ENCODE data around the gene PTPRN2. TPM values are rescaled to one million over a fixed set of nuclear protein-coding genes. Genes with fewer than 3 reads are reported as not detected.

The PTPRN2 gene
- total and polyA plus RNA-seq, 2 of the 8 experiments (the other 6 are each of a cell fraction or from before 2014, with no cell fraction given): 2.6 to 4.5 TPM

- Histone ChIP-seq H3K4me1 (replicated peaks in 1 of 4; ENCODE audit: control insufficient read depth in 3 of 4, insufficient read depth in 4 of 4, low read length in 3 of 4) (no peaks in the 10 kb centered on the region; a peak in 1 of 7 replicates), H3K79me2 (ENCODE audit: control insufficient read depth in 1 of 2, insufficient read depth in 2 of 2, low read length in 2 of 2) (no peaks in the 10 kb centered on the region), H3K4ac (replicated peaks; ENCODE audit: insufficient read length, low read depth, low read length) (no peak overlapping the region), H3K56ac (replicated peaks; ENCODE audit: insufficient read length, low read depth, low read length) (no peak overlapping the region), H3K23ac (ENCODE audit: insufficient read length) (no peak overlapping the region), H3K79me1 (ENCODE audit: low read depth, low read length) (no peaks in the 10 kb centered on the region), H3K27ac (ENCODE audit: low read depth, low read length) (no peak overlapping the region), H3K4me2 (ENCODE audit: insufficient read depth in 1 of 2, low read depth in 2 of 2, low read length in 2 of 2) (no peak overlapping the region), H3K36me3 (ENCODE audit: control insufficient read depth in 2 of 4, insufficient read depth in 4 of 4, low read length in 3 of 4) (no peaks in the 10 kb centered on the region), H2BK5ac (ENCODE audit: low read depth, low read length) (no peak overlapping the region), H2AK5ac (ENCODE audit: low read depth, low read length) (no peak overlapping the region), H2BK12ac (ENCODE audit: low read depth, low read length) (no peak overlapping the region), H4K20me1 (replicated peaks in 1 of 2; ENCODE audit: control insufficient read depth in 1 of 2, insufficient read depth in 2 of 2, low read length in 2 of 2) (no peaks in the 10 kb centered on the region), H3K23me2 (ENCODE audit: low read depth, low read length) (peaks cover 3% of the 10 kb centered on the region; the same call in 1 of the 2 replicates), H2BK120ac (replicated peaks; ENCODE audit: low read depth, low read length) (no peak overlapping the region), H4K5ac (ENCODE audit: insufficient read length, low read depth, low read length) (no peak overlapping the region), H2BK20ac (ENCODE audit: low read length) (no peak overlapping the region), H3K18ac (ENCODE audit: extremely low read depth, low read length) (no peak overlapping the region), H3K27me3 (replicated peaks in 1 of 4; ENCODE audit: control insufficient read depth in 3 of 4, extremely low read depth in 1 of 4, insufficient read depth in 3 of 4, low read length in 3 of 4) (no peaks in the 10 kb centered on the region; a peak in 1 of 7 replicates), H4K8ac (ENCODE audit: extremely low read depth, insufficient read depth, low read length) (no peak overlapping the region), H4K91ac (replicated peaks; ENCODE audit: insufficient read length, low read length) (no peak overlapping the region), H3K4me3 (ENCODE audit: extremely low read depth in 1 of 4, insufficient read depth in 2 of 4, low read depth in 3 of 4, low read length in 4 of 4) (no peak overlapping the region), H3K9me3 (ENCODE audit: insufficient read depth in 2 of 2, low read depth in 1 of 2, low read length in 1 of 2) (peaks cover 6 to 55% of the 10 kb centered on the region in 2 experiments; a peak in 2 of 4 replicates), H2AFZ (ENCODE audit: low read length) (no peak overlapping the region), H2BK15ac (ENCODE audit: low read length) (no peak overlapping the region), H3K9ac (replicated peaks in 1 of 4; ENCODE audit: extremely low read depth in 1 of 4, low read depth in 3 of 4, low read length in 3 of 4) (no peak overlapping the region), H3K14ac (ENCODE audit: insufficient read length) (no peak overlapping the region)
- CTCF ChIA-PET (ENCODE audit: partially characterized antibody): interaction anchor here (1.3 kb wide), 1 partner anchor 23 kb away, joined by 4 read pairs; no protein-coding TSS in a partner anchor
- POLR2A ChIA-PET (ENCODE audit: partially characterized antibody): no interaction called here
- WGBS, 2 experiments (ENCODE audit: extremely low coverage in 1 of 2, insufficient coverage in 1 of 2, insufficient read length in 1 of 2, insufficient replicate concordance in 2 of 2, low coverage in 1 of 2, low lambda C conversion rate in 2 of 2, missing lambda C conversion rate in 1 of 2): 89% methylated on average over 8 of the region's 8 CpGs; no CpG with 5 or more reads in 1 of the 2 experiments
- TF ChIP-seq RBBP5 (IDR thresholded peaks at IDR 0.05; ENCODE audit: borderline replicate concordance, low read depth, low read length): no peak
- no peak for TF ChIP-seq CEBPB (IDR thresholded peaks at IDR 0.05; ENCODE audit: low read depth, low read length)
- no peak for TF ChIP-seq EZH2 (IDR thresholded peaks at IDR 0.05; ENCODE audit: low read depth, low read length, severe bottlenecking)
- TF ChIP-seq TBP (IDR thresholded peaks at IDR 0.05; ENCODE audit: low read depth, low read length): no peak
- TF ChIP-seq SP4 (IDR thresholded peaks at IDR 0.05; ENCODE audit: low read length): no peak
- TF ChIP-seq JUND (IDR thresholded peaks at IDR 0.05; ENCODE audit: low read length): no peak
- TF ChIP-seq GTF2F1 (IDR thresholded peaks at IDR 0.05; ENCODE audit: borderline replicate concordance, low read depth, low read length): no peak
- no peak for TF ChIP-seq RXRA (IDR thresholded peaks at IDR 0.05; ENCODE audit: insufficient read depth, low read depth, low read length)
- TF ChIP-seq HDAC6 (IDR thresholded peaks at IDR 0.05; ENCODE audit: low read depth, low read length): no peak
- TF ChIP-seq ZNF274 (IDR thresholded peaks at IDR 0.05; ENCODE audit: borderline replicate concordance, extremely low read depth, low read length): no peak
- no peak for TF ChIP-seq ATF3 (IDR thresholded peaks at IDR 0.05; ENCODE audit: insufficient read depth, low read depth, low read length)
- no peak for TF ChIP-seq TEAD4 (IDR thresholded peaks at IDR 0.05; ENCODE audit: low read depth, low read length)
- FAIRE-seq (no peak), DNase-seq (ENCODE audit: low read depth in 1 of 2, low spot score in 2 of 2) (no peak)
These were observed 504.9 kb downstream of the PTPRN2 start for GRCh38 chr7:158082761-158083160.

All from H1 (cell line).